ENCODE results near the gene APAF1.
A peak's percentile ranks its signal among the peaks of the same experiment; 100 is the strongest.

The APAF1 gene

DNA sequence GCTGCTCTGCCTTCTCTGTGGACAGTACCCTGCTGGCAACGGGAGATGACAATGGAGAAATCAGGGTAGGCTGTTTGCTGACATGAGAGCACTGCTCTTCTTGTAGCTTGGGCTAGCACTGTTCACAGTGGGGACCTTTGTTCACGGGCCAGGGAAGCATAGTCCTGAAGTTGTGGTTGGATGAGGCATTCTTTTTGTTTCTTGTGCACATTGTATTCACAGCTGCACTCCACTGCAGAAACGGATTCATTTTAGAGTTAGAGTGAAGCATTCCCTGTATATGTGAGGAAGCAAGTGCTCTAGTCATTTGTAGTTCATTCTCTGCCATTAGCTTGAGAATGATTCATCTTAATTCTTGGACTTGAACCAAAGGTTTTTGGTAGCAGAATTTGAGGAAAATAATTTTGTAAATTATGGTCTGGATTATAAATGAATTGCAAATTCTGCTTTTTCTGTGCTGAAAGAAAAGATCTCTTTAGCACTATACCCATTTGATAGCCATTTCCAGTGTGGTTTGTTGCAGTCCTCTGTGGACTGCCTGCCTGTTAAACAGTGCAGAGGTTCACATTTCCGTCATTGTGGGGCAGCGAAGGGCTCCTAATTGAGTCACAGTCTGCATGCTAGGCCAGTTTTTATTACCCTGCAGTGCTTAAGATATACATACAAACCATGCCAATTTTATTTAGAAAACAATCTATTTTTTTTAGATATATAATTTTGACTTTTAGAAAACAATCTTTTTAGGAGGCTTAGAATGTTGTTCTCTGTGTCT lies 80.6 kb downstream of the APAF1 start:
- peak; percentile 31 for DNase-seq (ENCODE audit: low read depth)

DNA sequence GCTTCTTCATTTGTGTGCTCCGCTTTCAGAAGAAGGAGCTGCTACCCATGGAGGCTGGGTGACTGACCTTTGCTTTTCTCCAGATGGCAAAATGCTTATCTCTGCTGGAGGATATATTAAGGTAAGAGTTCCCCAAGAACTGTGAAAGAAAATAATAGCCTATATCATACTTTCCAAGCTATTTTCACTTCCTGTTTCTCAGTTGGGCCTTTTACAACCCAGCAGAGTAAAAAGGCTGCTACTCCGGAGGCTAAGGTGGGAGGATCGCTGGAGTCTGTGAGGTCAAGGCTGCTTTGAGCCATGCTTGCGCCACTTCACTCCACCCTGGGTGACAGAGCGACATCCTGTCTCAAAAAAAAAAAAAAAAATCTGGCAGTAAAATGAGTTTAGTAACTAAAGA lies 82.1 kb downstream of the APAF1 start:
- no peak for DNase-seq (ENCODE audit: low read depth)

DNA sequence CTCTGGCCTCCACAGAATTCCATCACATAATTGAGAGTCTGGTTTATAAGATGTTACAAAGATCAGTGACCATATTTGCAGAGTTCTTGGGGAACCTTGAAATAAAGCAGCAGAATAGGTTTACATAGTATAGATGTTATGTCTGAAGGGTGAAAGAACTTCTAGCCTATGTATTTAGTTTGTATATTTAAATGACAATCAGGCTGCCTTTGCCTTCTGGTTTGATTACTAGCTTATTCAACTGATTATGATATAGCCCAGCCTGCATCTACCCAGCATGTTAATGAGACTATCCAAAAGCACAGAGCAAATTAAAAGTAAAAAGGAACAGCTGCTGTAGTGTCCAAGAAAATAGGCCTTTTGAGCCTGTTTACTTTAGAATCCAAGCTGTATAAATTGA lies 85.3 kb downstream of the APAF1 start:
- no peak for DNase-seq (ENCODE audit: low read depth)

DNA sequence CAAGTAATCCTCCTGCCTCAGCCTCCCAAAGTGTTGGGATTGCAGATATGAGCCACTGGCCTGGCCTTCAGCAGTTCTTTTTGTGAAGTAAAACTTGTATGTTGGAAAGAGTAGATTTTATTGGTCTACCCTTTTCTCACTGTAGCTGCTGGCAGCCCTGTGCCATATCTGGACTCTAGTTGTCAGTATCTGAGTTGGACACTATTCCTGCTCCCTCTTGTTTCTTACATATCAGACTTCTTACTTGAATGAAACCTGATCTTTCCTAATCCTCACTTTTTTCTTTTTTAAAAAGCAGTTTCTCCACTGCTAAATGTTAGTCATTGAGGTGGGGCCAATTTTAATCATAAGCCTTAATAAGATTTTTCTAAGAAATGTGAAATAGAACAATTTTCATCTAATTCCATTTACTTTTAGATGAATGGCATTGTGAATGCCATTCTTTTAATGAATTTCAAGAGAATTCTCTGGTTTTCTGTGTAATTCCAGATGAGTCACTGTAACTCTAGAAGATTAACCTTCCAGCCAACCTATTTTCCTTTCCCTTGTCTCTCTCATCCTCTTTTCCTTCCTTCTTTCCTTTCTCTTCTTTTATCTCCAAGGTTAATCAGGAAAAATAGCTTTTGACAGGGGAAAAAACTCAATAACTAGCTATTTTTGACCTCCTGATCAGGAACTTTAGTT lies 88.7 kb downstream of the APAF1 start:
- no peak for DNase-seq (ENCODE audit: low read depth)

DNA sequence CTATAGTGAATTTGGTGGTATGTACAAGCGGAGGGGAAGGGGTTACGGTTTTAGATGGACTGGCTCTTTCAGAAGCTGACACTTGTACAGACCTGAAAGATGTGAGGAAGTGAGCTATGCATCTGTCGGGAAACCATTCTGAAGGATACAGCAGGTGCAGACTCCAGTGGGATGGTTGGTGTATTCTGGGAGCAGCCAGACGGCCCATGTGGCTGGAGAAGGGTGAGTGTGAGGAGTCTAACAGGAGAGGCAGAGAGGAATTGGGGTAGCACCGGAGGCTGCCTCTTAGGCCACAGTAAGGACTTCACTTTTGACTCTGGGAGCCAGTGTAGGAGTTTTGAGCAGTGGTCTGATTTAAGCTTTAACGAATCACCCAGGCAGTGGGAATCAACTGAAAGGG lies 90.7 kb downstream of the APAF1 start:
- DNase-seq (ENCODE audit: low read depth): no peak

DNA sequence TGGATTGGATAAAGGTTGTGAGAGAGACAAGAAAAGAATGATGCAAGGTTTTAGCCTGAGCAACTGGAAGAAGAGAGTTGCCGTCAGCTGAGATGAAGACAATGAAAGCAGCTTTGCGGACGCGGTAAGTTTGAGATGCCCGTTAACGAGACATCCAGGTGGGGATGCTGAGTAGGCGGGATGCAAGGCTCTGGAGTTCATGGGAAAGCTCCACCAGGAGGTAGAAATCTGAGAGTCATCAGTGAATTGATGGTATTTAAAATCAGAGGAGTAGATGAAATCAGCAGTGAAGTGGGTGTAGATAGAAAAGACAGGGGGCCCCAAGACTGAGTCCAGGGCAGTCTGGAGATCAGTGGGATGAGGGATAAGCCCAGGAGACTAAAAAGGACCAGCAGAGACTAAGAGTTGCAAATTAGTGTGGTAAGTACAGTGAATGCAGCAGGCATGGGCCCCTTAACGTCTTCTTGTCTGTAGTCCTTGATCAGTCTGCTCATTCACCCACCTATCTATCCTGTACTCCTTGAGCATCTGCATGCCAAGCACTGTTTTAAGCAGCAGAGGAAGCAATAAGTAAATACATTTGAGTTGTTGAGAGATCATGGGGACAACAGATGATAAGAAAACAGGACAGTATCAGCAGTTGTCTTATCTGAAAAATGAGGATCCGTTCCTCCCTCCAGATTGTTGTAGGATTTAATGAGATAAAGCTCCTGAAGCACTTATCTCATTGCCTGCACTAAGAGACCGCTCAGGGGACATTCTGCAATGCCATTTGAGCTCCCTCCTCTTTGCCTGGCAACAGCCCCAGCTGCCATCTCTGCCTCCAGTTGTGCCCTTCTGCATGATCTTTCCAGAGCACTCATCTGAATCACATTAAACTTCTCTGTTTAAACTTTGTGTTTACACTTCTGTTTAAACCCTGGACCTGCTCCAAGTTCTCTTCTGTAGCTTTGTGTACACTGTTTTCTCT lies 91.5 kb downstream of the APAF1 start:
- DNase-seq (ENCODE audit: low read depth): no peak

DNA sequence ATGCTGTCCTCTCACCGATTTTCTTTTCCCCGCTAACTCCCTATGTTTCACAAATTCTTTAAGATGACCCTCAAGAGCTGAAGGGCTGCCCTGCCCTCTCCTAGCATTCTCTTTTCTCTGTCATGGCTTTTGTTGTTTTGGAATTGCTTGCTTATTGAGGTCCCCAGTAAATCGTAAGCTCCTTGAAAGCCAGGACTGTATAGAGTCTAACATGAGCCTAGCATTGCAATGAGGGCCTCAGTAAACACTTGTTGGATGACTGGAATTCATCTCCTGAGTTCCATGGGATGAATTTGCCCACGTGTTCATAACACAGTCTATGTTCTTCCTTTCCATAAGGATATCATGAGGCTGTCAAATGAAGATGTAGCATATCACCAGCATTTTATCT lies 92.2 kb downstream of the APAF1 start:
- no peak for DNase-seq (ENCODE audit: low read depth)

DNA sequence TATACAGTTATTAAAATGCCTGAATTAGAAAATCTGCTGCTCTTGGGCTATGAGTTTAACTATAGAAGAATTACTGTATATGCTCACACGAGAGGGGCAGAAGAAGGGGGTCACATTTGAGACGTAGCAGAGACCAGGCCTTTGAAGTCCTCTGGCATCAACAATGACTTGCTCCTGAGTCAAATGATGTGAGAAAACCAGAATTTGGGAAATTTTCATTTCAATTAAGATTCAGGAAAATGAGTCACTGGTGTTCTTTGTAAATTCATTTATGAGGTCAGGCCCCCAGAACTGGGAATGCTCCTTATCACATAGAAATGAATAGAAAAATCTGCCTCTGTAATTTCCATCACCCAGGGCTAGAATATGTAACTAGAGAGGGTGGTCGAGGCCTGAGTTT lies 92.9 kb downstream of the APAF1 start:
- DNase-seq (ENCODE audit: low read depth): no peak

DNA sequence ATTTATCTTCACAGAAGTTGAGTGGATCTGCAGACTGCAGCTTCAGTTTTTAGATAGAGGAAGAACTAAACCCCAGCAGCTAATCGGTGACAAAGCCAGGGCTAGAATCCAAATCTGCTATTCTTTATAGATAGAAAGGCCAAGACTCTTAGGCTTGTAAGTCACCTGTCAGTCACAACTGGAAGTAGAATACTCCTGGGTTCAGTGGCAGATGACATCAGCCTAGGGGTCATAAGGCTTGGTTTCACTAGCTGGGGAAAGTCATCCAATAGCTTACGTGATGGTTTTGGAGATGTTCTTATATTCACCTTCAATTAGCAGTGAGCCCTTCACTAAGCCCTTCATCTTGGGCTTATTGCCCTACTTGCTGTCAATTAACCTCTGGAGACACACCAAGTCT lies 93.4 kb downstream of the APAF1 start:
- no peak for DNase-seq (ENCODE audit: low read depth)

DNA sequence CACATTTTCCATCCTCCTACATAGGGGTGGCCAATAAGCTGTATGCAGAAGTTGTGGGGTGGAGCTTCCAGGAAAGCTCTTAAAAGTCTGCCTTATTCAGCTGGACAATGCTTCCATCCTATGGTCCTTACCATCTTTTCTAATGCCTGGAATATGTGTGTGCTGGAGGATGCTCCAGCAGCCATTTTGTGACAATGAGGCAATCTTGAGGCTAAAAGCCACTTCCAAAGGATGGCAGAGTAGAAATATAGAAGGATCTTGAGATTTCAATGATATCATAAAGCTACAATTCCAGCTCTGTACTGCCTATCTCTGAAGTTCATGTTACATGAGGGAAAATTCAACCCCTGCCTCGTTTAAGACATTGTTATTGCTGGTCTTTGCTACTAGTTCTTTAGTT lies 95.7 kb downstream of the APAF1 start:
- DNase-seq (ENCODE audit: low read depth): no peak

DNA sequence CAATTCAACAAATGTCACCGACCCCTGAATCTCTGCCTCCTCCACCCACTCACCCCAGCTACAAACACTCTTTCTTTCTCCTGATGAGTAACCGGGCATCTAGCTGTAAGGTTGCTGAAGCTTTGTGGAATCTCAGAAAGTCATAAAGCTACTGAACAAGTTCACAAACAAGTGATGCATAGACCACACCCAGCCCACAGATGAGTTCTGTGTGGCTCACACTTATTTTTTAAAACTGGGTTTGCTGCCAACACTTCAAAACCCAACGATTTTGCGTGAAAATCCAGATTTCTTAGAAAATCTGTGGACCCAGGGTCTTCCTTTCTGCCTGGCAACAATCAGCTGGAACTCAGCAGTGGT lies 96.1 kb downstream of the APAF1 start:
- DNase-seq (ENCODE audit: low read depth): no peak

DNA sequence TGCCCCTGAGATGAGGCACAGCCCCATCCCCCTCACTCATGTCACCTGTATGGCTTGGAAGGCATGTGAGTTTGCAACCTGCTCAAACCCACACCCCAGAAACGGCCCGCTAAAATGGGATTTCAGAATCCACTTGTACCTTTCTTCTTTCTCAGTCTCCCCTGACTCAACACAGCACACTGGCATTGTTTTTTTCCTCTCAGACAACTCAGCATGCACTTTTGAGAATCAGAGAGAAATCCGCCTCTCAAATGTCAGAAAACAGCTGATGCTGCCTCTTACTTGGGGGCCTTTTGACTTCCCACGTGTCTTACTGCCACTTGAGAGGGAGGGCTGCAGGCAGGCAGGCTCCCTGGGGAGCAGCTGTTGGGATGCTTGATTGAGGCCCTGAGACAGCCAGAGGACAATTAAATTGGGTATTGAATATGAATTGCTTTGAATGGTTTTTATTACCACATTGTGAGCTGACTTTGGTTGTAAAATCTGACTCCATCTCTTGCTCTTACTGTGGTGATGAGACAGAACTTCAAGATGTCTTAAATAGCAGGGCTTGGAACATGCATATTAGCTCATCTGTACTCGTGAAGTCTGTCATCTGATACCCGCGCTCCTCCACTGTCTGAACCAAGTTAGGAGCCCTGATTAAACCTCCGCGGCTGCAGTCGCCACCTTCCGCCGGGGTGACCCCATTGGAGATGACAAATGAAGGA lies 96.6 kb downstream of the APAF1 start:
- DNase-seq (ENCODE audit: low read depth): no peak

DNA sequence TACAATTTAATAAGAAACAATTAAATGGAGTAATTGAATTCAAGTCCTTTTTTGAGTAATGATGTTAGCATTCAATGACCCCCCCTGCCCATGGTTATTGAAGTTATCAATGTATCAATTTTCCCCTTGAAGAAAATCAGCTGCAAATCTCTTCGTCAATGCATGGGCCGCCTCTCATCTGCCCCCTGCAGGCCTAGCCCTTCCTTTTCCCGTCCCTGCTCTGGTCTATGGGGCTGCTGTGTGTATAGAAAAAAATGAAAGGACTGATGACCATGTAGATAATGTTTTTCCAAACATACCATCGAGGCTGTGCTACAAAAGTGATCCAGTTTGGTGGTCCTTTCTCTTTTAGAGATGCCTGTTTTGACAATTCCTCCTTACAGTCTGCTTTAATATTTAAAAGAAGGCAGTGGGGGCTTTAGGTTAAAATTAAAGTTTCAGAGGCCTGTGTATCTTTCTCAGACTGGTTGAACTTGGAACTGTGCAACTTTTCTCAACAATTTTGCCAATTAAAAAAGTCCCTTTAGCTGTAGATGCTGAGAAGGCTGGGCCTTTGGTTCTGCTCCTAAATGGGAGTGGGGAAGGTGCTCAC lies 98.4 kb downstream of the APAF1 start:
- DNase-seq (ENCODE audit: low read depth): no peak

DNA sequence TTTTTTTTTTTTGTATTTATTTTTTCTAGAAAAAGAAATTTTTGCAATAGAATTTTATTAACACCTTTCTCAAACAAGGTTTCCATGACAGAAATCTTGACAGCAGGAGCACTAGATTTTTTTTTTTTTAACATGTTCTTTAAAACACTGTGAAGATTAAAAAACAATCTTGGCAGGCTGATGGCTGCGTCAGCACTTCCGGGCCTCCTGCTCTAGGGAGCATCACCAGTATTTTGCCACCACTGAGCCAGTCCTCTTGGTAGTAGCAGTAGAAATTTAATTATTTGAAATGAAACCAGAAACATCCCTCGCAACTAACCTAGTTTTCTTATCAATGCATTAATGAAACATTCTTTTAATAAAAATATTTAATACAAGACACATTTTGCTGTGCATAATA lies 99.6 kb downstream of the APAF1 start:
- DNase-seq (ENCODE audit: low read depth): no peak

DNA sequence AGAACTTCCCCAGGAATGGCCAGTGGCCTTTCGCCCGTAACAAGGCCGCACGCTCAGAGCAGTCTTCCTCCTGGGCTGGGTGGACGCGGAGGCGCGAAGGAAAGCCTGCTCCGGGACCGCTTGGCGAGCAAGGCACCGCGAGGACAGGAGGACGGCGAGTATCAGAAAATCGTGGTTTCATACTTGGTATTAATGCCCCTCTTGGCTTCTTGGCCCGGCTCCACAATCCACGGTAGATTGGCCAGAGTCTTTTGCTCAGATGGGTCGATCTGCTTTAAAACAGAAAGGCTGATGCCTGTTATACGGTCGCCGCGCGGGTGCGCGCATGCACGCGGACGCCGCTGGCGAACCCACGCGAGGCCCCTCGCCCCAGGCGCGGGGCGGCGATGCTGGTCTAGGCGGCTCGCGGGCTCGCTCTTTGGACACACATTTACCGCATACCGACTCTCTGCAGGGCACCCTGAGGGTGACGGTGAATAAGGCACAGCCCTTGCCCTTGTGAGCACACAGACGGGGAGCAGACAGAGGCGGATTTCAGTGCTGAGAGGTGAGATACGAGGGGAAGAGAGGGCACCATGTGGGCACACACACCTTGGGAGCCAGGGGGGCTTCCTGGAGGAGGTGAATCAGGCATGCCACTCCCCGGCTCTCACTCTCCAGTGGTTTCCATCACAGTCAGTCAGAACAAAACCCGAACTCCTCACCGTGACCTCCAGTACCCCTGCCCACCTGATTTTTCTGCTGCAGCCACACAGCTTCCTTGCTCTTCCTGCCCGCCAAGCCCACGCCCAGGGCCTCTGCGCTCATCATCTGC lies 100.7 kb downstream of the APAF1 start:
- no peak for DNase-seq (ENCODE audit: low read depth)

DNA sequence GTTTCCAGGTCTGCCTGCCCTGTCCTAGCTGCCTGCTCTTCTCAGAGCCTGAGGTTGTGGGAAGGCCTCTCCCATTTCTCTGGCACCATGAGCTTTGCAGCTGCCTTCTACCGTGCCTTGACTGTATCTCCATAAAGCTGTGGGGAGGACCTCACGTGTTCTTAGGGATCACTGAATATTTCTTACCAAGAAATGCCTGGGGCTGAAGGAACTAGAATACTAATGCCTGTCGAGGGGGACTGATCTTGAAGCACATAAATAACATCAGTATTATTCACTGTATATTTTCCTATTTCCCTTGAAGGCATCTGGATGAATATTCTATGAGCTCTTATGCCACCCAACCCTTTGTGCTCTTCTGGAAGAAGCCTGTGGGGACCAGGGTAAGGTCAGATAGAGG lies 103.4 kb downstream of the APAF1 start:
- no peak for DNase-seq (ENCODE audit: low read depth)

DNA sequence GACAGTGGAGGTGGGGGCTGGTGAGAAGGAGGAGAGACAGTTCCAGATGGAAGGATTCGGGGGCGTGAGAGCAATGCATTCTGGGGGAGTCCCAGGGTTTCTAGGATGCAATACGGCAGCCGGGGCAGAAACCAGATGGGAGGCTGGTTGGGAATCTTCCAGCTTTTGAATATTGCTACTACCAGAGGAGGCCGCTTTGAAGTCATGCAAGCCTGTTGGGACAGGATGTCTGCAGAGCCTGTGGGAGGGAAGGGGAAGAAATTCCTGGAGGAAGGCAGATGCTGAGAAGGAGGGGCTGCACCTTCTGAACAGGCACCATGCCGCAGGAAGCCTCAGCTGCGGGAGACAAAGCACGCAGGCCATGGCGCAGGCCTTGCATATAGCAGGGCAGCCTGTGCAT lies 105.4 kb downstream of the APAF1 start:
- DNase-seq (ENCODE audit: low read depth): no peak

DNA sequence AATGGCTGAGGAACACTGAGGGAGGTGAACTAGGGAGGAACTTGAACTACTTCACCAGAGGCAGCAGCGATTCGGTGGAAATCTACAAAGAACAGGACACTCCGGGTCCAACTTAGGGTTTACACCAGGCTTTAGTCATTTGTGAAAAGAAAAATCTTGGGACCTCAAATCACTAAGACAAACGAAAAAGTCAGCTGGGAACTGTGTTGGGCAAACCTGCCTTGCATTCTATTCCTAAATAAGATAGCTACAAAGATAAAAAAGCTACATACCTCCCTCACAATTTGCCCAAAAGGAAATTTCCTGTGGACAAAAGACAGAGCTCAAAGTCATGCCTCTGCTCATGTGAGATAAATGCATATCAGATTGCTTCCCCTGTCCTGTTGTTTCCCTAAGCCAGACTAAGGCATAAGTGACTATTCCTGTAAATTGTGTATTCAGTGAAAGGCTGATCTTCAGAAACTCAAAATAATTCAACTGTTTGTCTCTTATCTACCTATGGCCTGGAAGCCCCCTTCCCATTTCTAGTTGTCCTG lies 106.6 kb downstream of the APAF1 start:
- no peak for DNase-seq (ENCODE audit: low read depth)

DNA sequence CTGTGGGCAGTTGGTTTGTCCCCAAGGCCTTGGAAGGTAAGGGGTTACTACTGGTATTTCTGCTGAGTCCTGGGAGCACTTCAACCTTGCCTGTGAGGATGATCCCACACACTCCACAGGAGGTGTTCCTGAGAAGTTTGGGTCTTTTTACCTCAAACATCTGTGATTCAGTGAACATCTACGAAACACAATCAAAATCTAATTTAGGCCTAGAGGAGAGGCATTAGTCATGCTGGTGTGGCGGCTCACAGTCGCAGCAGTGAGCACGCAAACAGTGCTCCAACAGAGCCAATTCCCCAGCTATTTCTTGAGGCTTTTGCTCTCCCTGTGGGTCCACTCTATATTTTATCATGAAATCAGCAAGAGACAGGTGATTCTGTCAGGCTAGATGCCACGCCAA lies 107.6 kb downstream of the APAF1 start:
- no peak for DNase-seq (ENCODE audit: low read depth)

DNA sequence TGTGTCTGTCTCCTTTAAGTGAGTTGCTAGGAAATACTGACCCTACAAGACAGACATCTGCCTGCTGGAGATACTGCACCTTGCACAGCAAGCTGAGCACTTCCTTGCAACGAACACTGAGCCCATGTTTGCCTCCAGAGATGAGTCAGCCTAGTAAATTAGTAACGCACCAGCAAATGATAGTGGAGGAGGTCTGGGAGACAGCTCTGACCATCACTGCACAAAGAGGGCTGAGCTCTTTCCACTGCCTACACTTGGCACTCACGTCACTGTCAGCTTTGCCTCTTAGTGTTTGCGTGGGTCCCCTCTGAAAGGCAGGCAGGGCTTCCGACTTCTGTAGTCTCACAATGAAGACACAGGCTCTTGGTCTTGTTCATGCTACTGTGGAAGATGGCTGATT lies 109.0 kb downstream of the APAF1 start:
- DNase-seq (ENCODE audit: low read depth): peak; percentile 45

DNA sequence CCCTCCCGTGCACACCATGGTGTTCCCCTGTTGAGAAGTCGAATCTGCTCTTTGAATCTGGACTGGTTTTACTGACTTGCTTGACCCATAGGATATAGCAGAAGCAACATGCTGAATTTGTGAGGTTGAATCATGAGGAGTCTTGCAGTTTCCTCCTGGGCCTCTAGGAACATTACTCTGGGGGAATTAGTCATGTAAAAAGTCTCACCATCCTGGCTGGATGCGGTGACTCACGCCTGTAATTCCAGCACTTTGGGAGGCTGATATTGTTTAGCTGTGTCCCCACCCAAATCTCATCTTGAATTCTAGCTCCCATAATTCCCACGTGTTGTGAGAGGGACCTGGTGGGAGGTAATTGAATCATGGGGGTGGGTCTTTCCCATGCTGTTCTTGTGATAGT lies 110.8 kb downstream of the APAF1 start:
- DNase-seq (ENCODE audit: low read depth): peak; percentile 36
